Keratinocyte (primary cell): ENCODE data around the gene CASZ1. TPM values are rescaled to one million over a fixed set of nuclear protein-coding genes. Genes with fewer than 3 reads are reported as not detected.

Experiments used
- DNase-seq: peaks from one replicate; pipeline ENCODE4 v3.0.0-alpha.2; 2011; ENCODE audit warnings: low read depth, missing footprints, low spot score
- FAIRE-seq: peaks from 2 replicates; lab custom pipeline; 2011; peaks lifted over from hg19 to GRCh38; lab: Jason Lieb, UNC
- H2AFZ ChIP-seq: 2 replicates; pipeline ENCODE4 v1.6.0; 2012; ENCODE audit warnings: low read length, control low read depth, inconsistent platforms; ENCODE audit not compliant: control insufficient read depth
- H3K27ac ChIP-seq: 2 replicates; pipeline ENCODE4 v1.5.1; 2011; ENCODE audit warnings: low read length; ENCODE audit not compliant: control insufficient read depth, insufficient read depth
- H3K27me3 ChIP-seq: 3 replicates; pipeline ENCODE4 v1.6.0; 2011; ENCODE audit warnings: low read length; ENCODE audit not compliant: control insufficient read depth, insufficient read depth; ENCODE audit errors: extremely low read depth
- H3K36me3 ChIP-seq, 2 experiments: 2 replicates in 1 of 2; 3 replicates in 1 of 2; pipeline ENCODE4 v1.5.1; 2011; ENCODE audit warnings: low read length in 2 of 2, mild to moderate bottlenecking in 1 of 2; ENCODE audit not compliant: control insufficient read depth in 2 of 2, insufficient read depth in 2 of 2; ENCODE audit errors: extremely low read depth in 1 of 2
- H3K4me1 ChIP-seq: 3 replicates; pipeline ENCODE4 v1.5.1; 2011; ENCODE audit warnings: low read length; ENCODE audit not compliant: control insufficient read depth, insufficient read depth; ENCODE audit errors: extremely low read depth
- H3K4me2 ChIP-seq: 3 replicates; pipeline ENCODE4 v1.6.0; 2011; ENCODE audit warnings: low read depth, low read length; ENCODE audit not compliant: control insufficient read depth, insufficient read depth; ENCODE audit errors: extremely low read depth
- H3K4me3 ChIP-seq, 3 experiments: fragments of 200-600 bp in 1 of 3; sonication (generic) in 1 of 3; 2 replicates in 2 of 3; 3 replicates in 1 of 3; pipeline ENCODE4 v1.5.1; 2011 to 2016; ENCODE audit warnings: low read length in 3 of 3, mild to moderate bottlenecking in 3 of 3, control low read depth in 2 of 3, inconsistent platforms in 1 of 3, low read depth in 1 of 3, mixed read lengths in 1 of 3, mixed run types in 1 of 3, moderate library complexity in 1 of 3; ENCODE audit not compliant: control insufficient read depth in 2 of 3, insufficient read depth in 2 of 3; ENCODE audit errors: extremely low read depth in 1 of 3
- H3K79me2 ChIP-seq: 2 replicates; pipeline ENCODE4 v1.6.0; 2012; ENCODE audit warnings: low read length; ENCODE audit not compliant: control insufficient read depth, insufficient read depth
- H3K9ac ChIP-seq: 3 replicates; pipeline ENCODE4 v1.6.0; 2011; ENCODE audit warnings: low read length; ENCODE audit not compliant: control insufficient read depth, insufficient read depth; ENCODE audit errors: extremely low read depth
- H3K9me1 ChIP-seq: 3 replicates; pipeline ENCODE4 v1.6.0; 2011; ENCODE audit warnings: low read length; ENCODE audit not compliant: control insufficient read depth, insufficient read depth; ENCODE audit errors: extremely low read depth
- H3K9me3 ChIP-seq: 2 replicates; pipeline ENCODE4 v1.5.1; 2012; ENCODE audit warnings: low read depth, low read length; ENCODE audit not compliant: control insufficient read depth
- H4K20me1 ChIP-seq: 3 replicates; pipeline ENCODE4 v1.6.0; 2011; ENCODE audit warnings: low read length; ENCODE audit not compliant: control insufficient read depth, insufficient read depth; ENCODE audit errors: extremely low read depth
- EZH2 ChIP-seq: IDR thresholded peaks from one replicate; pipeline ENCODE4 v1.6.1; 2012; ENCODE audit warnings: inconsistent platforms, mild to moderate bottlenecking, low read length, moderate library complexity
- dilution Hi-C: fragments of 300-500 bp; cut with MboI; formaldehyde crosslinking; loops from one replicate; pipeline ENCODE4 v1.7.0; 2020; ENCODE audit warnings: low sequenced_read_pairs; ENCODE audit not compliant: extremely low pct_ligation_motif_present
- polyA plus RNA-seq, 5 experiments: library from polyadenylated mRNA; depleted of rRNA in 3 of 5; stranded (reverse) in 3 of 5; stranded (forward) in 1 of 5; unstranded in 1 of 5; fragments of >200 nt; gene quantifications; 1 replicate in 1 of 5; 2 replicates in 3 of 5; 3 replicates in 1 of 5; pipeline versions ENCODE4 v1.2.1 to v1.2.3, GENCODE V29; 2011 to 2012; ENCODE audit warnings: missing spikeins in 2 of 5, low read depth in 1 of 5, low replicate concordance in 1 of 5
- TF ChIP-seq, protein P1 (sequence below), 3 experiments: IDR thresholded peaks in 1 of 3; conservative IDR thresholded peaks in 1 of 3; optimal IDR thresholded peaks in 1 of 3; 2 replicates in 2 of 3; 3 replicates in 1 of 3; pipeline versions ENCODE3 to v1.5.1; 2011; ENCODE audit warnings: low read length in 3 of 3, mild to moderate bottlenecking in 3 of 3, moderate library complexity in 2 of 3, control low read depth in 1 of 3, inconsistent platforms in 1 of 3; ENCODE audit not compliant: insufficient read depth in 2 of 3; ENCODE audit errors: extremely low read depth in 1 of 3

Gene CASZ1
- polyA plus RNA-seq, 1 donor (not counting 4 experiments of a cell fraction or from before 2014, with no cell fraction given): 2.8 TPM

GRCh38 chr1:10687782-10688408, 108.6 kb downstream of the CASZ1 start:
- Histone ChIP-seq H4K20me1 (no peaks in the 10 kb centered on the region), H3K79me2 (peaks cover 2% of the 10 kb centered on the region), H3K36me3 (peaks cover 0 to 11% of the 10 kb centered on the region in 2 experiments), H3K9ac (no peak overlapping the region), H2AFZ (no peak overlapping the region), H3K27me3 (no peaks in the 10 kb centered on the region), H3K4me3 (no peak overlapping the region), H3K4me2 (no peak overlapping the region), H3K9me1 (no peaks in the 10 kb centered on the region), H3K27ac (no peak overlapping the region), H3K9me3 (no peaks in the 10 kb centered on the region), H3K4me1 (peaks cover 9% of the 10 kb centered on the region)
- DNase-seq: no peak
- no peak for TF ChIP-seq EZH2
- TF ChIP-seq, protein P1, sequence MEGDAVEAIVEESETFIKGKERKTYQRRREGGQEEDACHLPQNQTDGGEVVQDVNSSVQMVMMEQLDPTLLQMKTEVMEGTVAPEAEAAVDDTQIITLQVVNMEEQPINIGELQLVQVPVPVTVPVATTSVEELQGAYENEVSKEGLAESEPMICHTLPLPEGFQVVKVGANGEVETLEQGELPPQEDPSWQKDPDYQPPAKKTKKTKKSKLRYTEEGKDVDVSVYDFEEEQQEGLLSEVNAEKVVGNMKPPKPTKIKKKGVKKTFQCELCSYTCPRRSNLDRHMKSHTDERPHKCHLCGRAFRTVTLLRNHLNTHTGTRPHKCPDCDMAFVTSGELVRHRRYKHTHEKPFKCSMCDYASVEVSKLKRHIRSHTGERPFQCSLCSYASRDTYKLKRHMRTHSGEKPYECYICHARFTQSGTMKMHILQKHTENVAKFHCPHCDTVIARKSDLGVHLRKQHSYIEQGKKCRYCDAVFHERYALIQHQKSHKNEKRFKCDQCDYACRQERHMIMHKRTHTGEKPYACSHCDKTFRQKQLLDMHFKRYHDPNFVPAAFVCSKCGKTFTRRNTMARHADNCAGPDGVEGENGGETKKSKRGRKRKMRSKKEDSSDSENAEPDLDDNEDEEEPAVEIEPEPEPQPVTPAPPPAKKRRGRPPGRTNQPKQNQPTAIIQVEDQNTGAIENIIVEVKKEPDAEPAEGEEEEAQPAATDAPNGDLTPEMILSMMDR (optimal IDR thresholded peaks at IDR 0.05 in 1 of 3, IDR thresholded peaks at IDR 0.05 in 1 of 3, conservative IDR thresholded peaks at IDR 0.05 in 1 of 3; ENCODE audit: extremely low read depth in 1 of 3, insufficient read depth in 2 of 3, low read length in 3 of 3): no peak
- no peak for FAIRE-seq
- dilution Hi-C loops: no loop called here

DNA sequence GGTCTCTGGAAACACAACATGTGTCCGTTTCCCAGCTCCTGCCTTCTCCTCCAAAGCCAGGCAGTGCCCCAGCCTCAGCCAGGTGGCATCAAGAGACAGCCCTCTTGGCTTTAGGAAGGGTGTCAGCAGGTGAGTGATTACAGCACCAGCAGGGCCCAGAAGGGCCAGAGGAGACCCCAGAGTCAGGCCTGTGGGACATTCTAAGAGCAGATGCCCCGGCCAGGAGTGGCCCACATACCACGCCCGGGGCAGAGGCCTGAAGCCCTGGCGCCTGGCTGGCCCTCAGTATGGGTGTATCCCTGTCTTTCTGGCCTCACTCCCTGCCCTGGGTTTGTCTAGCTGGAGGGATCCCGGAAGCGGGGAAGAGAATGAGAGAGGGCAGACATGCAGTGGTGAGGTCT, 109.2 kb downstream of the CASZ1 start:
- H4K20me1 ChIP-seq: no peaks in the 10 kb centered on the region
- no peak for FAIRE-seq
- dilution Hi-C loops: no loop called here
- peaks cover 0 to 11% of the 10 kb centered on the region in 2 experiments for H3K36me3 ChIP-seq
- H3K4me2 ChIP-seq: no peak overlapping the region
- no peaks in the 10 kb centered on the region for H3K9me1 ChIP-seq
- peaks cover 3% of the 10 kb centered on the region for H3K4me1 ChIP-seq
- H2AFZ ChIP-seq: no peak overlapping the region
- H3K4me3 ChIP-seq: no peak overlapping the region
- H3K79me2 ChIP-seq: peaks cover 2% of the 10 kb centered on the region
- H3K27ac ChIP-seq: no peak overlapping the region
- no peak for DNase-seq
- H3K27me3 ChIP-seq: no peaks in the 10 kb centered on the region
- TF ChIP-seq, protein P1 (optimal IDR thresholded peaks at IDR 0.05 in 1 of 3, IDR thresholded peaks at IDR 0.05 in 1 of 3, conservative IDR thresholded peaks at IDR 0.05 in 1 of 3; ENCODE audit: extremely low read depth in 1 of 3, insufficient read depth in 2 of 3, low read length in 3 of 3): no peak
- TF ChIP-seq EZH2: no peak
- H3K9me3 ChIP-seq: no peaks in the 10 kb centered on the region
- H3K9ac ChIP-seq: no peak overlapping the region
